Fibroblast of mammary gland (primary cell): Measurements from ENCODE around the gene TMEM132C.
"Not testable (repeated sequence)": the region's sequence is repeated elsewhere in the genome, so short reads cannot be mapped to it uniquely, and the experiment has no call there.

ENCODE experiments used
- DNase-seq: peaks from one replicate; pipeline ENCODE4 v3.0.0-alpha.2; 2010; ENCODE audit warnings: low read depth
- H3K4me3 ChIP-seq: 2 replicates; pipeline ENCODE4 v1.5.1; 2011; ENCODE audit warnings: low read depth, mild to moderate bottlenecking, low read length, moderate library complexity; ENCODE audit not compliant: control insufficient read depth
- TF ChIP-seq, protein P1 (sequence below): conservative IDR thresholded peaks from 2 replicates; pipeline ENCODE4 v1.5.1; 2011; ENCODE audit warnings: low read depth, low read length, inconsistent platforms; ENCODE audit not compliant: control insufficient read depth, insufficient read depth

TMEM132C gene

DNA sequence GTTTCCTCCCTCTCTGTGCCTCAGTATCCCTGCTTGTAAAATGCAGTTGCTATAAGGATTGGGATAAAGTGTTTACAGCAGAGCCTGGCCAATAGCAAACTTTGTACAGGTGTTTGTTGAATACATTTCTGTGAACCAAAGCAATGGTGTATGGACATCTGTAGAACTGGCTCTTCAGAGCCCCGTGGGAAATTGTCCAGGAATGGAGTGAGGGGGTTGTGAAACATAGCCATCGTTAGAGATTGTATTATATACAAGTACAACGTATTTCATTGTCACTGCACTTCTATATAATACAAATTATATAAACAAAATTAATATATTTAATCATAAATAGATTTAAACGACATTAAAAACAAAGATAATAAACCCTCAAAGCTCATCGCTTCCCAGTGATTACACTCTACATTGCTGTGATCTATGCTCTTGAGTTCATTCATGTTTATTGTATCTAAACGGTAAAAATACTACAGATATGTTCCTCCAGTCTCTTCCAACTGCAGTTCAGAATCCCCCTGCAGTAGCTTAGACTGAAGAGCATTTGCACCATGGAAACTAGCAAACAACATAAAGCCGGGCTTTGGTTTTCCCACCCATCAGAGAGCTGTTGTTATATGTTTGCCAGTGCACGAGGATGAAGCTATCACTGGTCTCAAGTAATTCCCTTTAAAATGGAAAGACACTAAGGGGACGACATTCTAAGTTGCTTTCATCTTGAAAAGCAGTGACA lies 216.7 kb downstream of the TMEM132C start:
- no peak for DNase-seq
- TF ChIP-seq, protein P1, sequence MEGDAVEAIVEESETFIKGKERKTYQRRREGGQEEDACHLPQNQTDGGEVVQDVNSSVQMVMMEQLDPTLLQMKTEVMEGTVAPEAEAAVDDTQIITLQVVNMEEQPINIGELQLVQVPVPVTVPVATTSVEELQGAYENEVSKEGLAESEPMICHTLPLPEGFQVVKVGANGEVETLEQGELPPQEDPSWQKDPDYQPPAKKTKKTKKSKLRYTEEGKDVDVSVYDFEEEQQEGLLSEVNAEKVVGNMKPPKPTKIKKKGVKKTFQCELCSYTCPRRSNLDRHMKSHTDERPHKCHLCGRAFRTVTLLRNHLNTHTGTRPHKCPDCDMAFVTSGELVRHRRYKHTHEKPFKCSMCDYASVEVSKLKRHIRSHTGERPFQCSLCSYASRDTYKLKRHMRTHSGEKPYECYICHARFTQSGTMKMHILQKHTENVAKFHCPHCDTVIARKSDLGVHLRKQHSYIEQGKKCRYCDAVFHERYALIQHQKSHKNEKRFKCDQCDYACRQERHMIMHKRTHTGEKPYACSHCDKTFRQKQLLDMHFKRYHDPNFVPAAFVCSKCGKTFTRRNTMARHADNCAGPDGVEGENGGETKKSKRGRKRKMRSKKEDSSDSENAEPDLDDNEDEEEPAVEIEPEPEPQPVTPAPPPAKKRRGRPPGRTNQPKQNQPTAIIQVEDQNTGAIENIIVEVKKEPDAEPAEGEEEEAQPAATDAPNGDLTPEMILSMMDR: no peak
- H3K4me3 ChIP-seq: no peak overlapping the region

DNA sequence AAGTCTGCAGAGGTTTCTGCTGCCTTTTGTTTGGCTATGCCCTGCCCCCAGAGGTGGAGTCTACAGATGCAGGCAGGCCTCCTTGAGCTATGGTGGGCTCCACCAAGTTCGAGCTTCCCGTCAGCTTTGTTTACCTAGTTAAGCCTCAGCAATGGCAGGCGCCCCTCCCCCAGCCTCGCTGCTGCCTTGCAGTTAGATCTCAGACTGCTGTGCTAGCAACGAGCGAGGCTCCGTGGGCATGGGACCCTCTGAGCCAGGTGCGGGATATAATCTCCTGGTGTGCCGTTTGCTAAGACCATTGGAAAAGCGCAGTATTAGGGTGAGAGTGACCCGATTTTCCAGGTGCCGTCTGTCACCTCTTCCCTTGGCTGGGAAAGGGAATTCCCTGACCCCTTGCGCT lies 230.4 kb downstream of the TMEM132C start:
- H3K4me3 ChIP-seq, DNase-seq: not testable (repeated sequence)

DNA sequence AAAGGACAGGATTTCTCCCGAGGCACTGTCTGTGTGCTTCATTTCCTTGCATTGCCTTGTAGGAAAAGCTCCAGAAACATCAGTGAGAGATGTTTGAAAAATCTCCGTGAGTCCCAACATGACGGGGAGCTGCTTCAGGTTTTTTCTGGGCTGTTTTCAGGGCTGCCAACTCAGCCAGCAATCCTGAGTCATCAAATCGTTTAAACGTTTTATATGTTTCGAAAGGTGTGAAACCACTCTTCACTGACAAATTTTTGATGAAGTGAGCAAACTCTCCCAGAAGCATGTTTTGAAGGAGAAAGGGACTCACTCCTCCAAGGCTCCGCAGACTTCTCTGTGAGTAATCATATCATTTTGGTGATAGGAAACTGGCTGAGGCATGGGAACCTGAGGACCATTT lies 240.5 kb downstream of the TMEM132C start:
- TF ChIP-seq, protein P1: no peak
- no peak overlapping the region for H3K4me3 ChIP-seq
- no peak for DNase-seq

DNA sequence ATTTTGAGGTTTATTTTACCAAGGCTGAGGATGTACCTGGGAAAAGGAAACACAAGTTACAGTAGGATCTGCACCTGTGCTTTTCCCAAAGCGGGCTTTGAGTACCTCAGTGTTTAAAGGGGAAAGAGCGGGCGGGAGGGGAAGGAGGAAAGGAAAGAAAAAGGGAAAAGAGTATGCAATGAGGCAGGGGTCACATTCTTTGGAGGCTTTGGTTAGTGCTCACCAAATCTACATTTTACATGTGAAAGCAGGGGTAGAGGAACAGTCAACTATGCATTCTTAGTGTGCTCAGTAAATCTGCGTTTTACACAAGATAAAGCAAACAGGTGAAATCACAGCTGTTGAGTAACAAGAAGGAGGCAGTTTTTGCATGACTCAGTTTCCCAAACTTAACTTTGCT lies 242.2 kb downstream of the TMEM132C start:
- no peak overlapping the region for H3K4me3 ChIP-seq
- no peak for DNase-seq
- TF ChIP-seq, protein P1: no peak

DNA sequence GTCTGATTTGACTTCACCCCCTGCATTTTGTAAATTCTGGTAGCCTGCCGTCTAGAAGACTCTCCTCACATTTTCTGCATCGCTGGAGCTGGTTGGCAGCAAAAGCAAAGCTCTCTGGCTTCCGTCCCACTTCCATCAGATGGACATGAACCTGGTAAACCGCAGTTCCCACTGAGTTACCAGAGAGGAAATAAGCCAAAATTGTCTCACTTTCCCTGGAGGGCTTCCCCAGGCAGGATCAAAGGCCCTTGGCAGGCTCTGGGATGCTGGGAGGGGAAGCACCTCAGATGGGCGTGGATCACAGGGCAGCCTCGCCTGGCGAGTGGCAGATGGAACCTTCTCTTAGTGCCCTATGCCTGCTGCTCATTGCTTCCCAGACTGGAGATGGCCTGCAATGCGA lies 243.5 kb downstream of the TMEM132C start:
- DNase-seq: no peak
- TF ChIP-seq, protein P1: no peak
- H3K4me3 ChIP-seq: no peak overlapping the region

DNA sequence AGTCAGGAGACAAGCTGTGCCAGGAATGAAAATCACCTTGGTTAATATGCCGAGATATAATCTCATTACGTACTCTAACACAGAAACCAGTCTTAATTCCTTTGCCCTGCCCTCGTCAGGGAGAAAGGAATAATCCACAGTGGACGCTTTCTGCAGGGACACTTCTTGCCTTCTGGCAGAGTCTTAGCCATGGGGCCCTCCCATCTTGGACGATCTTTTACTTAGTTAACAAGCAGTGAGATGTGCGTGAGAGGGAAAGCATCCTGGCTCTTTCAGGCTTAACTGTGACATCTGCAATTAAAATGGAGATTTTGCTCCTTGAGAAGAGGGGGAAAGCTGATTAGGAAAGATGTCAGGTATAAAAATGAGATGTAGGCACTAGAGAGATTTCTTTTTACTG lies 246.4 kb downstream of the TMEM132C start:
- TF ChIP-seq, protein P1: no peak
- H3K4me3 ChIP-seq: no peak overlapping the region
- DNase-seq: no peak

DNA sequence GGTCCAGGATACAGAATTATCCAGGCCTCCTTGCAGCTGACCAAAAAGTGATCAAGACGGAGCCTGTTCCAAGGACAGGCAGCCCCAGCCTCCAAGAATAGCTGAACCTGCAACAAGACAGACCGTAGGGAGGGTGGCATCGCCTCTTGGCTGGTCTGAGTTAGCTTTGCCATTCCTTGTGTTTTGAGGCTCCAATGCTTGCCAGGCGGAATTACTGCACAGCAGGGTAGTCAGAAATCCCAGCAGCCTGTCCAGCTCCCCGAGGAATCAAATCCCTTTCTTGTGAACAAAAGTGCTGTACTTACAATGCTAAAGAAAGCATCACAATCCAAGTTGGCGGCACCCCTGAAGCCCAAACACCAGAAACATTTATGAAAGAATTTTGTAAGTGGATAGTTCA lies 246.9 kb downstream of the TMEM132C start:
- no peak for DNase-seq
- TF ChIP-seq, protein P1: no peak
- no peak overlapping the region for H3K4me3 ChIP-seq
